Activated CD8-positive, alpha-beta memory T cell treated with anti-CD3 and anti-CD28 coated beads for 36 hours (primary cell): ENCODE results near the gene DHRS4L2. TPM values are rescaled to one million over a fixed set of nuclear protein-coding genes. Genes with fewer than 3 reads are reported as not detected.
"Not testable (repeated sequence)": the region's sequence is repeated elsewhere in the genome, so short reads cannot be mapped to it uniquely, and the experiment has no call there.

Source experiments
- CTCF ChIA-PET: fragments of 350-600 bp; sonication (Branson Sonifier 250); formaldehyde crosslinking; loops from one replicate; lab custom pipeline; 2021; ENCODE audit warnings: antibody characterized with exemption; lab: Charles Lee
- POLR2A ChIA-PET: fragments of 350-600 bp; sonication (Branson Sonifier 250); formaldehyde crosslinking; loops from one replicate; lab custom pipeline; 2021; ENCODE audit warnings: antibody characterized with exemption; lab: Charles Lee
- total RNA-seq, 2 experiments: library from RNA; stranded (reverse); gene quantifications; one replicate each; pipeline ENCODE4 v1.2.3, GENCODE V29; 2021

DHRS4L2 gene
- total RNA-seq, 2 experiments from 2014 or later, result 19.8 to 21.6 TPM

DNA sequence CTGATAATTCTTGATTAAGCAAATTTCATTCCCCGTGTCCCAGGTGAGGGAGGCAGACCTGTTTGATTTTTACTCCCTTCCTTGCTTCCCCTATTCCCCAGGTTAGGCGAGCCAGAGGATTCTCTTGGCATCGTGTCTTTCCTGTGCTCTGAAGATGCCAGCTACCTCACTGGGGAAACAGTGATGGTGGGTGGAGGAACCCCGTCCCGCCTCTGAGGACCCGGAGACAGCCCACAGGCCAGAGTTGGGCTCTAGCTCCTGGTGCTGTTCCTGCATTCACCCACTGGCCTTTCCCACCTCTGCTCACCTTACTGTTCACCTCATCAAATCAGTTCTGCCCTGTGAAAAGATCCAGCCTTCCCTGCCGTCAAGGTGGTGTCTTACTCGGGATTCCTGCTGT is 62.0 kb downstream of the DHRS4L2 start:
- CTCF ChIA-PET, result interaction anchor here (1.5 to 1.9 kb wide), 2 partner anchors 40 to 57 kb away, joined by 4 to 5 read pairs; no protein-coding TSS in a partner anchor
- POLR2A ChIA-PET, result not testable (repeated sequence)

DNA sequence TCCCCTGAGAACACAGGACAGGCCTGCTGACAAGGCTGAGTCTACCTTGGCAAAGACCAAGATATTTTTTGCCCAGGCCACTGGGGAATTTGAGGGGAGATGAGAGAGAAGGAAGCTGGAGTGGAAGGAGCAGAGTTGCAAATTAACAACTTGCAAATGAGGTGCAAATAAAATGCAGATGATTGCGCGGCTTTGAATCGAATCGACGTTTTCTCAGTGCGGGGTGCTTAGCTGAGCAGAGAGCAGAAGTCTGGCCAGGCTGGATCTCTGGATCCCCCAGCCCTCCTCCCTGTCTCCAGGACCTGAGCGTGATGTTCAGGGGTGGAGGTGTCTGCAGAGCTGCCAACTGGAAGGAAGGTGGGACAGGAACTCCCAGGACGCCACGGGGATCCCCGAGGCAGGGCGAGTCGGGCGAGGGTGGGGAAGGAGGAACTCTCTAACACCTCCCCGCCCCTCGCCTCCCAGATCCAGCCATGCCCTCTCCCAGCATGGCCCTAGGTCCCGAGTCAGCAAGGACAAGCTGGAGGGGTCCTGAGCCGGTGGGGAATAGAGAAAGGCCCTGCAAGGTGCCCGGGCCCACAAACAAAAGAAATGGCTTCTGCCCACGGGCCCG is 62.6 kb downstream of the DHRS4L2 start:
- CTCF ChIA-PET, result interaction anchor here (1.0 to 1.9 kb wide), 4 partner anchors 19 to 57 kb away, joined by 3 to 8 read pairs (median 4); no protein-coding TSS in a partner anchor
- POLR2A ChIA-PET, result interaction anchor here (1.3 to 2.4 kb wide), 2 partner anchors 31 to 44 kb away, joined by 5 to 6 read pairs; no protein-coding TSS in a partner anchor

DNA sequence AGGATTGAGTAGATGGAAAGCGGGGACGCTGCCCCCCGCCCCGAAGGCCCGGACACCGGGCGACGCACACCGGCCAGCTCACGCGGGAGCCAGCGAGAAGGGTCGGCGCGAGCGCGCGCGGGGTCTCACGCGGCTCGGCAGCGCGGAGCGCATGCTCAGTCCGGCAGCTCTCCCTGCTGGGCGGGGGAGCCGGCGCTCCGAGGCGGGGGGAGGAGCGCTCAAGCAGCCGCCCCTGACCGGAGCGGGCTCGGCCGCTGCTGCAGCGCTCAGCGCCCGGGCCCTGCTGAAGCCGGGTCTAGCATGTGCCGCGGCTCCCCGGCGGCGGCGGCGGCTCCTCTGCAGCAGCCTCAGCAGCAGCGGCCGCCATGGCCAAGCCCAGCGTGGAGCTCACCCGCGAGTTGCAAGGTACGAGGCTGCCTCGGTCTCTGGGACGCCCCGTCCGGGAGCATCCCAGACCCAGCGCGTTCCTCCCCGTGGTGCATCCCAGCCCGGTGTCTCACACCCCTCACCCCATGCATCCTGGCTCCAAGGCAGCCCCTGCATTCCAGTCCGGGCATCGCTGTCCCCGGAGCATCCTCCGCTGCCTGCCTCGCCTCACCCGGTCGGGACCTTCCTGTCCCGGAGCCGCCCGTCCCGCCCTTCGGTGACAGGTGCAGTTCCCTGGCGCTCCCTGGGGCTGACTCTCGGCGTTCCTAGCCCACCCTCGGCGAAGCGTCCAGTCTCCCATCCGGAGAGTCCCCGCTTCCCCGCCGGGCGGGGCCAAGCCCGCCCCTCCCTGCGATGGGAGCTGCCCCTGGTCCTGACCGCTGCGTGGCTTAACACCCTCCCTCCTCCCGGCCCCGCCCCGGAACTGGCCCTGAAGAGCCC is 63.3 kb downstream of the DHRS4L2 start, which contains the start of gene CARMIL3:
Gene CARMIL3 (plus strand): TSS at position 221 of the 867 bp plus-strand sequence. CDS start 145 bp downstream, at position 366.
- ChIA-PET POLR2A (interaction anchor here (1.3 to 2.4 kb wide), 3 partner anchors 30 to 62 kb away, joined by 4 to 6 read pairs (median 5); no protein-coding TSS in a partner anchor), CTCF (interaction anchor here (0.7 to 1.9 kb wide), 7 partner anchors 18 to 56 kb away, joined by 3 to 8 read pairs (median 3); no protein-coding TSS in a partner anchor)

DNA sequence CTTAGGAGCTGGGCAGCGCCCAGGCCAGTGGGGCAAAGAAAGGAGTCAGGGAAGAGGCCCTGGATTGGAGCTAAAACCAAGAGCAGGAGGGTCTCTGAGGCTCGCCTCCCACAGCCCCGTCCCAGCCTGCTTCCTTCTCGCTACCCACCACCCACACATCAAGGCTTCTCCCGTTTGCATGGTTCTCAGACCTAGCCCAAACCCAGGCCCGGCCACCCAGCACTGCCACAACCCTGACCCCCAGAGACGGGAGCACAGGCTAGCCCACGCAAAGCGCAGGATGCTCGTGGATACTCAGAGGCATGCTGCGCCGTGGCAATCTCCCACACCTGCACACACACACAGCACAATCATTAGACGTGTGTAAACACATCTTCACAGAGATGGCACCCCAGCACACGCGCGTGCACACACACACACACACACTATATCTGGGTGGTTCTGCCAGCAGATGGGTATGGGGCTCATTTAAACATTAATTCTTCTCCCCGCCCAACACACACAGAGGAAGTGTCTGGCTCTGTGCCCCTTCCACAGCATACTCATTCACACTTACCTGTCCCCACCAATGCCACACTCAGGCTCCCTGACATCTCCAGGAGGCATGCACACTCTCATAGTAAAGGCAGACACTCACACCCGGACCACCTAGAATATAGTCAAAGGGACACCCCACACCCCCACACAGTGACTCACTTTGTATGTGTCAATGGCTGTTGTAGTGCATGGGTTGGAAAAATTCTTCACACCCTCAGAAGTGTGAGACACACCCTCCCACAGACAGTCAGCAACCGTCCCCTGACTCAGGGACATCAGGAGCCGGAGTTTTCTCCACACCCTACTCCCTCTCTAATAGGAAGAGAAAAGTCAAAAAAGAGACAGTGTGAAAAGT is 64.2 kb downstream of the DHRS4L2 start:
- CTCF ChIA-PET, result interaction anchor here (0.7 to 6.3 kb wide), 6 partner anchors 9 to 43 kb away, joined by 3 to 102 read pairs (median 3); partner anchors contain the start of gene PCK2
- POLR2A ChIA-PET, result interaction anchor here (0.9 to 2.4 kb wide), 4 partner anchors 29 to 63 kb away, joined by 3 to 6 read pairs (median 4); no protein-coding TSS in a partner anchor

DNA sequence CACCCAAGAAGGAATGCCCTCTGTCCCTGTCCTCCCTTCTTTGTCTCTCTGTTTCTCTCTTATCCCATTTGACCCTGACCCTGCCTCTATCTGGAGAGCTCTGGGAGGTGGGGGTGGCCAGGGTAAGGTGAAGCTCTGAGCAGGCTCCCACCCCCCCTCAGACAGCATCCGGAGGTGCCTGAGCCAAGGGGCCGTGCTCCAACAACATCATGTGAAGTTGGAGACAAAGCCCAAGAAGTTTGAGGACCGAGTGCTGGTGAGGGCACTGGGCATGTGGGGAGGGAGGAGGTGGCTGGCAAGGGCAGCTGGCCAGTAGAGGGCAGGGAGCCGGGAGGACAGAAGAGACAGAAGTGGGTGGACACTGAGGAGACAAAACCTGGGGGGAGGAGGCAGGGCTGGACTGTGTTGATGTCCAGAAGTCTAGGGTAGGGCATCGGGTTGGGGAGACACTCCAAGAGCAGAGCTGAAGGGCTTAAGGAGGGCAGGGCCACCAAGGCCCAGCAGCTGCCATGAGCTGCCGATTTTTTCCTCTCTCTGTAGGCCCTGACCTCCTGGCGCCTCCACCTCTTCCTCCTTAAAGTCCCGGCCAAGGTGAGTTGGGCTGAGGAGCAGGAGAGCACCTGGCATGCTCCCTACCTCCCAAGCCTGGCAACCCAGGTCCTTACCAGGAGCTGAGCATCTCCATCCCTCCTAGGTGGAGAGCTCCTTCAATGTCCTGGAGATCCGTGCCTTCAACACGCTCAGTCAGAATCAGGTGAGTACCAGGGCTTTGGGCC is 65.0 kb downstream of the DHRS4L2 start:
- CTCF ChIA-PET, result interaction anchor here (0.9 to 6.3 kb wide), 5 partner anchors 8 to 135 kb away, joined by 3 to 102 read pairs (median 4); partner anchors contain the start of genes IPO4 and PCK2
- POLR2A ChIA-PET, result interaction anchor here (0.6 to 2.4 kb wide), 4 partner anchors 17 to 193 kb away, joined by 3 to 6 read pairs (median 3); no protein-coding TSS in a partner anchor

DNA sequence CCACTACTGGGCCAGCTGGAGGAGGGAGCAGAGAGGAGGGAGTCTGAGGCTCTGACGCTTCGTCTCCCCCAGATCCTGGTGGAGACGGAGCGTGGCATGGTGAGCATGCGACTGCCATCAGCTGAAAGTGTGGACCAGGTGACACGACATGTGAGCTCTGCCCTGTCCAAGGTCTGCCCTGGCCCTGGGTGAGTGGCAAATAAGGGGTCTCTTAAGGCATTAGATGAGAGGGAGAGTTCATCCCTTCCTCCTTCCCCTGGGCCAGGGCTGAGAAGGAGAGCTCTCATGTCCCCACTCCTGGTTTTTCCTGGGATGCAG is 65.6 kb downstream of the DHRS4L2 start:
- POLR2A ChIA-PET, result interaction anchor here (0.6 to 1.0 kb wide), 2 partner anchors 16 to 193 kb away, joined by 3 read pairs; no protein-coding TSS in a partner anchor
- CTCF ChIA-PET, result interaction anchor here (0.9 to 6.3 kb wide), 5 partner anchors 8 to 135 kb away, joined by 3 to 102 read pairs (median 4); partner anchors contain the start of genes IPO4 and PCK2

DNA sequence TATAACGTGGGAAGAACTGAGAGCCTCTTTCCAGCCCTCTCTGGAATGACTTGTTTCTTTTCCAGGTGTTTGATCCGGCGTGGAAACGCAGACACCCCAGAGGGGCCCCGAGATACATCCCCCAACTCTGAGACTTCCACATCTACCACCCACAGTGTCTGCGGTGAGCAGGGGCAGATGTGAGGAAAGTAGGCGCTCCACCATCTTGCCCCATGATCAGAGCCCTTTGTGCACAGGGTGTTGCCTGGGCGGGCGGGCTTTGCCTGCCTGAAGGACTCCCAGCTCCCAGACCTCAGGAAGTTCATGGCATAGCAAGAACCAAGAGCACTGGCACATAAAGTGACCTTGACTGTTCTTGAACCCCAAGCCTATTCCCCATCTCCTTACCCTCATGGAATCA is 65.9 kb downstream of the DHRS4L2 start:
- CTCF ChIA-PET, result interaction anchor here (0.9 to 6.3 kb wide), 4 partner anchors 27 to 134 kb away, joined by 3 to 102 read pairs (median 4); partner anchors contain the start of genes IPO4 and PCK2
- POLR2A ChIA-PET, result no interaction called here

Other genes starting within 250 kb of the DHRS4L2 start
- gene DHRS4, start 35.2 kb upstream of the DHRS4L2 start, total RNA-seq, result 10 to 100 TPM; 20.8 to 22.5 TPM
- gene CARMIL3, start 63.1 kb downstream of the DHRS4L2 start, total RNA-seq, result 1 to 10 TPM; 1.2 to 1.5 TPM
- gene CPNE6, start 82.6 kb downstream of the DHRS4L2 start, total RNA-seq, result not detected
- gene PCK2, start 105.4 kb downstream of the DHRS4L2 start, total RNA-seq, result 100 to 1,000 TPM; 118 to 125 TPM
- 10 to 100 TPM; 60.3 to 69.1 TPM for gene DCAF11, start 125.8 kb downstream of the DHRS4L2 start, total RNA-seq
- 1 to 10 TPM; 1.1 to 1.7 TPM for gene NRL, start 126.0 kb downstream of the DHRS4L2 start, total RNA-seq
- gene FITM1, start 141.7 kb downstream of the DHRS4L2 start, total RNA-seq, result under 1 TPM; 0.31 to 0.46 TPM
- gene PSME1, start 147.3 kb downstream of the DHRS4L2 start, total RNA-seq, result 100 to 1,000 TPM; 334 to 335 TPM
- 10 to 100 TPM; 38.5 to 38.9 TPM for gene EMC9, start 152.7 kb downstream of the DHRS4L2 start, total RNA-seq
- gene PSME2, start 157.7 kb downstream of the DHRS4L2 start, total RNA-seq, result 100 to 1,000 TPM; 381 to 388 TPM
- gene RNF31, start 158.6 kb downstream of the DHRS4L2 start, total RNA-seq, result 10 to 100 TPM; 75.5 to 80.8 TPM
- 10 to 100 TPM; 52.4 to 54.5 TPM for gene IRF9, start 172.3 kb downstream of the DHRS4L2 start, total RNA-seq
- gene REC8, start 183.2 kb downstream of the DHRS4L2 start, total RNA-seq, result 10 to 100 TPM; 27.5 to 31.3 TPM
- 100 to 1,000 TPM; 166 to 168 TPM for gene IPO4, start 199.9 kb downstream of the DHRS4L2 start, total RNA-seq
- 10 to 100 TPM; 30.6 to 30.7 TPM for gene TM9SF1, start 206.5 kb downstream of the DHRS4L2 start, total RNA-seq
- under 1 TPM; 0.27 TPM for gene TSSK4, start 216.8 kb downstream of the DHRS4L2 start, total RNA-seq
- gene CHMP4A, start 224.6 kb downstream of the DHRS4L2 start, total RNA-seq, result 10 to 100 TPM; 73.7 to 75.8 TPM
- gene MDP1, start 227.1 kb downstream of the DHRS4L2 start, total RNA-seq, result 10 to 100 TPM; 14.9 to 17.4 TPM
- 100 to 1,000 TPM; 220 to 231 TPM for gene NEDD8, start 243.4 kb downstream of the DHRS4L2 start, total RNA-seq
- 10 to 100 TPM; 39.9 to 45.7 TPM for gene GMPR2, start 244.0 kb downstream of the DHRS4L2 start, total RNA-seq